ENCODE results near the gene FMNL2. TPM values are rescaled to one million over a fixed set of nuclear protein-coding genes. Genes with fewer than 3 reads are reported as not detected.
A peak's percentile ranks its signal among the peaks of the same experiment; 100 is the strongest.

FMNL2 gene
- total RNA-seq, 1 donor from 2014 or later: 34.3 TPM

DNA sequence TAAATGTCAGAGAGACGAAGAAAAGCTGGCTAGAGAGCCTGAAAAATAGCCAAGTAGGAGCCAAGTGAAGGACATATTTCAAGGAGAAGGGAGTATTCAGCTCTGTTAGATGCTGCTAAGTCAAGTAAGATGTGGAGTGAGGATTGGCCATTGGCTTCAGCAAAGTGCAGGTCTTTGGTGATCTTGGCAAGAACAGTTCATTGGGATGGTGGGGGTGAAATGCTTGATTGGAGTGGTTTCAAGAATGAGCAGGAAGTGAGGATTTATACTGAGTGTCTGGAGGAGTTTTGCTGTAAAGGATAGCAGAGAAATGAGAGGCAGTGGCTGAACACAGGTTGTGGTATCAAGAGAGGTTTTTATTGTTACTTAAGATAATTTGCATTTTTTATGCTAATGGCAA, 242.6 kb downstream of the FMNL2 start:
- Histone ChIP-seq H3K9ac (ENCODE audit: low read length) (no peak overlapping the region), H3K79me2 (ENCODE audit: insufficient read depth, low read length) (no peaks in the 10 kb centered on the region), H3K4me1 (ENCODE audit: insufficient read depth, low read length) (peaks cover 12% of the 10 kb centered on the region), H3K4me3 (ENCODE audit: insufficient read depth, low read depth, low read length) (no peak overlapping the region), H3K9me3 (ENCODE audit: insufficient read depth, low read depth, low read length) (no peaks in the 10 kb centered on the region), H3K27ac (ENCODE audit: low read depth, low read length) (no peak overlapping the region), H3K36me3 (ENCODE audit: insufficient read depth, low read length) (no peaks in the 10 kb centered on the region), H3K27me3 (ENCODE audit: insufficient read depth, low read length) (no peaks in the 10 kb centered on the region), H4K20me1 (ENCODE audit: insufficient read depth, low read length) (no peaks in the 10 kb centered on the region), H3K4me2 (ENCODE audit: low read length) (no peak overlapping the region), H2AFZ (ENCODE audit: low read depth, low read length) (no peak overlapping the region)
- FAIRE-seq (peak; percentile 45), DNase-seq (ENCODE audit: low read depth) (peak; percentile 45)
- Mint-ChIP-seq H3K27ac (ENCODE audit: unreplicated experiment) (no peak overlapping the region), H3K4me1 (ENCODE audit: low read depth, unreplicated experiment) (peaks cover 20% of the 10 kb centered on the region), H3K36me3 (ENCODE audit: low read depth, unreplicated experiment) (peaks cover 3% of the 10 kb centered on the region), H3K9me3 (ENCODE audit: unreplicated experiment) (no peaks in the 10 kb centered on the region), H3K27me3 (ENCODE audit: low read depth, unreplicated experiment) (no peaks in the 10 kb centered on the region), H3K4me3 (ENCODE audit: unreplicated experiment) (no peak overlapping the region)
- TF ChIP-seq, protein P1, sequence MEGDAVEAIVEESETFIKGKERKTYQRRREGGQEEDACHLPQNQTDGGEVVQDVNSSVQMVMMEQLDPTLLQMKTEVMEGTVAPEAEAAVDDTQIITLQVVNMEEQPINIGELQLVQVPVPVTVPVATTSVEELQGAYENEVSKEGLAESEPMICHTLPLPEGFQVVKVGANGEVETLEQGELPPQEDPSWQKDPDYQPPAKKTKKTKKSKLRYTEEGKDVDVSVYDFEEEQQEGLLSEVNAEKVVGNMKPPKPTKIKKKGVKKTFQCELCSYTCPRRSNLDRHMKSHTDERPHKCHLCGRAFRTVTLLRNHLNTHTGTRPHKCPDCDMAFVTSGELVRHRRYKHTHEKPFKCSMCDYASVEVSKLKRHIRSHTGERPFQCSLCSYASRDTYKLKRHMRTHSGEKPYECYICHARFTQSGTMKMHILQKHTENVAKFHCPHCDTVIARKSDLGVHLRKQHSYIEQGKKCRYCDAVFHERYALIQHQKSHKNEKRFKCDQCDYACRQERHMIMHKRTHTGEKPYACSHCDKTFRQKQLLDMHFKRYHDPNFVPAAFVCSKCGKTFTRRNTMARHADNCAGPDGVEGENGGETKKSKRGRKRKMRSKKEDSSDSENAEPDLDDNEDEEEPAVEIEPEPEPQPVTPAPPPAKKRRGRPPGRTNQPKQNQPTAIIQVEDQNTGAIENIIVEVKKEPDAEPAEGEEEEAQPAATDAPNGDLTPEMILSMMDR (IDR thresholded peaks at IDR 0.05; ENCODE audit: insufficient read depth, low read depth, low read length): no peak
- no peak for TF ChIP-seq EZH2 (IDR thresholded peaks at IDR 0.05; ENCODE audit: insufficient read depth, low read length)

- H2AFZ ChIP-seq (ENCODE audit: low read depth, low read length): no peak overlapping the region
- Mint-ChIP-seq H3K4me1 (ENCODE audit: low read depth, unreplicated experiment) (peaks cover 14% of the 10 kb centered on the region), H3K9me3 (ENCODE audit: unreplicated experiment) (no peaks in the 10 kb centered on the region), H3K27me3 (ENCODE audit: low read depth, unreplicated experiment) (no peaks in the 10 kb centered on the region), H3K4me3 (ENCODE audit: unreplicated experiment) (no peak overlapping the region), H3K36me3 (ENCODE audit: low read depth, unreplicated experiment) (peaks cover 3% of the 10 kb centered on the region), H3K27ac (ENCODE audit: unreplicated experiment) (no peak overlapping the region)
- no peaks in the 10 kb centered on the region for H3K27me3 ChIP-seq (ENCODE audit: insufficient read depth, low read length)
- DNase-seq (ENCODE audit: low read depth): no peak
- FAIRE-seq: no peak
- no peaks in the 10 kb centered on the region for H3K9me3 ChIP-seq (ENCODE audit: insufficient read depth, low read depth, low read length)
- H3K36me3 ChIP-seq (ENCODE audit: insufficient read depth, low read length): no peaks in the 10 kb centered on the region
- H4K20me1 ChIP-seq (ENCODE audit: insufficient read depth, low read length): no peaks in the 10 kb centered on the region
- no peak overlapping the region for H3K4me2 ChIP-seq (ENCODE audit: low read length)
- H3K4me3 ChIP-seq (ENCODE audit: insufficient read depth, low read depth, low read length): no peak overlapping the region
- H3K27ac ChIP-seq (ENCODE audit: low read depth, low read length): no peak overlapping the region
- H3K4me1 ChIP-seq (ENCODE audit: insufficient read depth, low read length): peaks cover 8% of the 10 kb centered on the region
- TF ChIP-seq, protein P1 (IDR thresholded peaks at IDR 0.05; ENCODE audit: insufficient read depth, low read depth, low read length): no peak
- no peak for TF ChIP-seq EZH2 (IDR thresholded peaks at IDR 0.05; ENCODE audit: insufficient read depth, low read length)
- no peak overlapping the region for H3K9ac ChIP-seq (ENCODE audit: low read length)
- H3K79me2 ChIP-seq (ENCODE audit: insufficient read depth, low read length): no peaks in the 10 kb centered on the region
Observed at GRCh38 chr2:152578573-152578972, 243.6 kb downstream of the FMNL2 start.

- H3K27ac Mint-ChIP-seq (ENCODE audit: unreplicated experiment): peak overlapping the region; percentile 30
- peaks cover 18% of the 10 kb centered on the region for H3K4me1 Mint-ChIP-seq (ENCODE audit: low read depth, unreplicated experiment)
- no peak overlapping the region for H3K4me2 ChIP-seq (ENCODE audit: low read length)
- peak overlapping the region; percentile 18 for H3K27ac ChIP-seq (ENCODE audit: low read depth, low read length)
- H3K4me1 ChIP-seq (ENCODE audit: insufficient read depth, low read length): peaks cover 25% of the 10 kb centered on the region
- no peaks in the 10 kb centered on the region for H3K27me3 ChIP-seq (ENCODE audit: insufficient read depth, low read length)
- H3K79me2 ChIP-seq (ENCODE audit: insufficient read depth, low read length): no peaks in the 10 kb centered on the region
- no peak for FAIRE-seq
- H3K9ac ChIP-seq (ENCODE audit: low read length): no peak overlapping the region
- no peak overlapping the region for H3K4me3 ChIP-seq (ENCODE audit: insufficient read depth, low read depth, low read length)
- H2AFZ ChIP-seq (ENCODE audit: low read depth, low read length): no peak overlapping the region
- H3K9me3 ChIP-seq (ENCODE audit: insufficient read depth, low read depth, low read length): no peaks in the 10 kb centered on the region
- no peaks in the 10 kb centered on the region for H3K27me3 Mint-ChIP-seq (ENCODE audit: low read depth, unreplicated experiment)
- H3K36me3 ChIP-seq (ENCODE audit: insufficient read depth, low read length): no peaks in the 10 kb centered on the region
- H4K20me1 ChIP-seq (ENCODE audit: insufficient read depth, low read length): no peaks in the 10 kb centered on the region
- DNase-seq (ENCODE audit: low read depth): no peak
- TF ChIP-seq EZH2 (IDR thresholded peaks at IDR 0.05; ENCODE audit: insufficient read depth, low read length): no peak
- TF ChIP-seq, protein P1 (IDR thresholded peaks at IDR 0.05; ENCODE audit: insufficient read depth, low read depth, low read length): no peak
- no peaks in the 10 kb centered on the region for H3K9me3 Mint-ChIP-seq (ENCODE audit: unreplicated experiment)
- H3K36me3 Mint-ChIP-seq (ENCODE audit: low read depth, unreplicated experiment): peaks cover 3% of the 10 kb centered on the region
- no peak overlapping the region for H3K4me3 Mint-ChIP-seq (ENCODE audit: unreplicated experiment)
Observed at GRCh38 chr2:152580714-152581113, 245.7 kb downstream of the FMNL2 start.

All from astrocyte (in vitro differentiated cells and primary cell).